ENCODE data around the gene RUFY3. TPM values are rescaled to one million over a fixed set of nuclear protein-coding genes. Genes with fewer than 3 reads are reported as not detected.

The RUFY3 gene
- total RNA-seq, 1 experiment from 2014 or later = 48.0 TPM

DNA sequence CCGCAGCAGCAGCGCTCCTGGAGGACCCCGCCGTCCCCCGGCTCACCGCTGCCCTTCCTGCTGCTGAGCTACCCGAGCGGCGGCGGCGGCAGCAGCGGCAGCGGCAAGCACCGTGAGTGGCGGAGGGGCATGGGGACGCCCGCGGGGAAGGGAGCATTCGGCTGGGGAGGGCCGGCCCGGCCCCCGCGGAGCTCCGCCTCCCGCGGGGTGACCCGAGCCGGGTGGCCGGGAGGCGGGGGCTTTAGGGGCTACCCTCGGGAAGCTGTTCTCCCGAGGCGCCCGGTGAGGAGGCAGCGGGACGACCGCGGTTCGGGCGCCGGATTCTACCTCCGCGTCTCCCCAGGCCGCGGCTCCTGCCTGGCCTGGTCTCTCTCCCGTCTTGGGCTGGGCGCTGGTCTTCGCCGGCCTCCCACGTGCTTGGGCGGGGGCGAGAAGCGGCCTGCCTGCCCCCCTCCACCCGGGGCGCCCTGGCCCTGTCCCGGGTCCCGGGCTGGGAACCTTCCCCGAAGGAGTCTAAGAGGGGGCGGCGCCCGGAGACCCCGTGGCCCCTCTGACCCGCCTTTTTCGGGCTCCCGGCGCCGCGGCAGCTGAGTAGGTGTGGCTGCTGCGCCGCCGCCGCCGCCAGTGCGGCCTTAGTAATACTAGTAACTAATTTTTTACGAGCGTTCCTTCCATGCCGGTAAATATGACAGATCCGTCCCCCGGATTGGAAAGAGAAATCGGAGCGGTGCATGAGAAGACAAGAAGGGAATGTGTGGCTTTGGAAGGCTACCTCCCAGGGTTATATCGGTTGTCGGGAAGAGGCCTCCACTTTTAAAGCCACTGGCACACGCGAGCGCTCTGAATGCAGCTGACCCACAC lies 16.4 kb upstream of the RUFY3 start:
- Mint-ChIP-seq H3K36me3 (ENCODE audit: insufficient read depth in 1 of 3, low read depth in 3 of 3) (no peaks in the 10 kb centered on the region; a peak in 1 of 7 replicates), H3K9me3 (no peaks in the 10 kb centered on the region), H3K4me1 (peaks cover 24 to 25% of the 10 kb centered on the region in 2 experiments), H3K27me3 (ENCODE audit: low read depth) (no peaks in the 10 kb centered on the region), H3K4me3 (peak overlapping the region; percentile 86 to 90), H3K27ac (peak overlapping the region in 2 of 3 experiments; percentile 63 to 78; a peak in 2 of 7 replicates)
- H4K8ac ChIP-seq (replicated peaks; ENCODE audit: insufficient read length, low read depth, low read length) = no peak overlapping the region
- H3K9me3 ChIP-seq (ENCODE audit: control insufficient read depth, low read depth, low read length) = no peaks in the 10 kb centered on the region
- H3K4me2 ChIP-seq (ENCODE audit: insufficient read depth, insufficient read length, low read length) = peak overlapping the region; percentile 80
- H2BK120ac ChIP-seq (ENCODE audit: low read depth, low read length, poor library complexity, severe bottlenecking) = no peak overlapping the region
- no peak overlapping the region for H2BK5ac ChIP-seq (ENCODE audit: insufficient read length, low read length)
- no peak overlapping the region for H3K23ac ChIP-seq (ENCODE audit: insufficient read length, low read depth, low read length)
- H3K79me2 ChIP-seq (ENCODE audit: insufficient read depth, low read length) = no peaks in the 10 kb centered on the region
- no peak overlapping the region for H2BK12ac ChIP-seq (ENCODE audit: insufficient read length, low read depth, low read length)
- H2BK15ac ChIP-seq (ENCODE audit: low read depth, low read length) = no peak overlapping the region
- H4K5ac ChIP-seq (ENCODE audit: insufficient read length, low read depth, low read length) = no peak overlapping the region
- no peak overlapping the region for H2AK5ac ChIP-seq (ENCODE audit: insufficient read length, low read length)
- H2BK20ac ChIP-seq (ENCODE audit: low read depth, low read length, poor library complexity, severe bottlenecking) = no peak overlapping the region
- H4K91ac ChIP-seq (ENCODE audit: insufficient read length, low read depth, low read length) = no peak overlapping the region
- peak overlapping the region; percentile 37 for H3K9ac ChIP-seq (ENCODE audit: extremely low read depth, insufficient read length, low read length)
- H3K27ac ChIP-seq (ENCODE audit: insufficient read length, low read depth, low read length) = no peak overlapping the region
- TF ChIP-seq, protein P1, sequence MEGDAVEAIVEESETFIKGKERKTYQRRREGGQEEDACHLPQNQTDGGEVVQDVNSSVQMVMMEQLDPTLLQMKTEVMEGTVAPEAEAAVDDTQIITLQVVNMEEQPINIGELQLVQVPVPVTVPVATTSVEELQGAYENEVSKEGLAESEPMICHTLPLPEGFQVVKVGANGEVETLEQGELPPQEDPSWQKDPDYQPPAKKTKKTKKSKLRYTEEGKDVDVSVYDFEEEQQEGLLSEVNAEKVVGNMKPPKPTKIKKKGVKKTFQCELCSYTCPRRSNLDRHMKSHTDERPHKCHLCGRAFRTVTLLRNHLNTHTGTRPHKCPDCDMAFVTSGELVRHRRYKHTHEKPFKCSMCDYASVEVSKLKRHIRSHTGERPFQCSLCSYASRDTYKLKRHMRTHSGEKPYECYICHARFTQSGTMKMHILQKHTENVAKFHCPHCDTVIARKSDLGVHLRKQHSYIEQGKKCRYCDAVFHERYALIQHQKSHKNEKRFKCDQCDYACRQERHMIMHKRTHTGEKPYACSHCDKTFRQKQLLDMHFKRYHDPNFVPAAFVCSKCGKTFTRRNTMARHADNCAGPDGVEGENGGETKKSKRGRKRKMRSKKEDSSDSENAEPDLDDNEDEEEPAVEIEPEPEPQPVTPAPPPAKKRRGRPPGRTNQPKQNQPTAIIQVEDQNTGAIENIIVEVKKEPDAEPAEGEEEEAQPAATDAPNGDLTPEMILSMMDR (conservative IDR thresholded peaks at IDR 0.05) = no peak
- no peaks in the 10 kb centered on the region for H3K27me3 ChIP-seq (ENCODE audit: insufficient read depth, low read length)
- WGBS (ENCODE audit: extremely low coverage, insufficient read length, low lambda C conversion rate) = no CpG with 5 or more reads among the region's 86 CpGs
- no peak overlapping the region for H2AFZ ChIP-seq (ENCODE audit: low read length)
- H3T11ph ChIP-seq (ENCODE audit: low read length) = no peak overlapping the region
- no peak overlapping the region for H3K4ac ChIP-seq (ENCODE audit: low read depth, low read length)
- peak; percentile 73 for DNase-seq
- no peak overlapping the region for H3K56ac ChIP-seq (ENCODE audit: insufficient read length, low read depth, low read length)
- no peaks in the 10 kb centered on the region for H3K23me2 ChIP-seq (ENCODE audit: insufficient read length, low read depth, low read length, poor library complexity, severe bottlenecking)
- no peaks in the 10 kb centered on the region for H3K79me1 ChIP-seq (ENCODE audit: insufficient read depth, low read depth, low read length, poor library complexity, severe bottlenecking)
- no peak overlapping the region; the same call in 1 of the 2 replicates for H3K14ac ChIP-seq (ENCODE audit: insufficient read depth, low read length)
- H4K20me1 ChIP-seq (ENCODE audit: control insufficient read depth, insufficient read depth, insufficient read length) = no peaks in the 10 kb centered on the region
- no peaks in the 10 kb centered on the region; the same call in 1 of the 2 replicates for H3K4me1 ChIP-seq (ENCODE audit: insufficient read depth, low read length)
- H3K18ac ChIP-seq (ENCODE audit: insufficient read length, low read depth, low read length) = peak overlapping the region; percentile 21

Measured in H9 (cell line).